A549 (cell line): ENCODE measurements around the gene KLHDC8A.

Experiments used
- CTCF ChIP-seq: fragments of >200 bp; sonication (Bioruptor Twin); formaldehyde crosslinking; IDR thresholded peaks from 3 replicates; pipeline ENCODE4 v1.5.1; 2016
- ELK1 ChIP-seq: fragments of 150-350 bp; IDR thresholded peaks from 2 replicates; pipeline ENCODE4 v1.6.1; 2014; ENCODE audit warnings: low read depth, mild to moderate bottlenecking, low read length
- GATA3 ChIP-seq: IDR thresholded peaks from 2 replicates; pipeline ENCODE4 v1.6.1; 2012; ENCODE audit warnings: borderline replicate concordance
- HOXB13 ChIP-seq: fragments of 250-450 bp; sonication (Bioruptor Pico); IDR thresholded peaks from 2 replicates; pipeline ENCODE4 v1.5.0; 2020; ENCODE audit warnings: low read depth, mild to moderate bottlenecking, moderate library complexity
- KDM1A ChIP-seq: fragments of 200-600 bp; sonication (generic); IDR thresholded peaks from 2 replicates; pipeline ENCODE4 v1.6.1; 2016; ENCODE audit warnings: low read depth, mild to moderate bottlenecking
- MAZ ChIP-seq: fragments of 150-350 bp; IDR thresholded peaks from 2 replicates; pipeline ENCODE4 v1.6.1; 2014; ENCODE audit warnings: antibody characterized with exemption, low read depth, low read length, borderline replicate concordance
- MYC ChIP-seq: IDR thresholded peaks from 2 replicates; pipeline ENCODE4 v1.6.1; 2012; ENCODE audit warnings: mild to moderate bottlenecking, inconsistent platforms, low read length, improper control_type of control experiment, borderline replicate concordance
- RCOR1 ChIP-seq: fragments of 150-350 bp; IDR thresholded peaks from 2 replicates; pipeline ENCODE4 v1.6.1; 2014; ENCODE audit warnings: antibody characterized with exemption, low read length, low read depth
- ZFP36 ChIP-seq: fragments of 450-650 bp; IDR thresholded peaks from 2 replicates; pipeline ENCODE4 v1.6.1; 2014; ENCODE audit warnings: borderline replicate concordance; ENCODE audit not compliant: partially characterized antibody

GRCh38 chr1:205375835-205376545, 19.3 kb upstream of the KLHDC8A start:
- no peak for TF ChIP-seq ELK1
- no peak for TF ChIP-seq CTCF
- no peak for TF ChIP-seq KDM1A
- no peak for TF ChIP-seq MYC
- no peak for TF ChIP-seq ZFP36
- no peak for TF ChIP-seq RCOR1
- TF ChIP-seq HOXB13 (CRISPR knock-in tag), result no peak
- TF ChIP-seq MAZ, result no peak
- TF ChIP-seq GATA3, result no peak
